Dermis blood vessel endothelial cell (primary cell): ENCODE measurements around the gene CTRB1. TPM values are rescaled to one million over a fixed set of nuclear protein-coding genes. Genes with fewer than 3 reads are reported as not detected.
"Not testable (repeated sequence)": the region's sequence is repeated elsewhere in the genome, so short reads cannot be mapped to it uniquely, and the experiment has no call there.

ENCODE experiments used
- DNase-seq: peaks from one replicate; pipeline ENCODE4 v3.0.0; 2010
- total RNA-seq: library from RNA; depleted of rRNA; stranded (reverse); fragments of >200 nt; gene quantifications from 2 replicates; pipeline ENCODE4 v1.2.3, GENCODE V29; 2014

Gene CTRB1
- total RNA-seq, 1 donor from 2014 or later: not detected

DNA sequence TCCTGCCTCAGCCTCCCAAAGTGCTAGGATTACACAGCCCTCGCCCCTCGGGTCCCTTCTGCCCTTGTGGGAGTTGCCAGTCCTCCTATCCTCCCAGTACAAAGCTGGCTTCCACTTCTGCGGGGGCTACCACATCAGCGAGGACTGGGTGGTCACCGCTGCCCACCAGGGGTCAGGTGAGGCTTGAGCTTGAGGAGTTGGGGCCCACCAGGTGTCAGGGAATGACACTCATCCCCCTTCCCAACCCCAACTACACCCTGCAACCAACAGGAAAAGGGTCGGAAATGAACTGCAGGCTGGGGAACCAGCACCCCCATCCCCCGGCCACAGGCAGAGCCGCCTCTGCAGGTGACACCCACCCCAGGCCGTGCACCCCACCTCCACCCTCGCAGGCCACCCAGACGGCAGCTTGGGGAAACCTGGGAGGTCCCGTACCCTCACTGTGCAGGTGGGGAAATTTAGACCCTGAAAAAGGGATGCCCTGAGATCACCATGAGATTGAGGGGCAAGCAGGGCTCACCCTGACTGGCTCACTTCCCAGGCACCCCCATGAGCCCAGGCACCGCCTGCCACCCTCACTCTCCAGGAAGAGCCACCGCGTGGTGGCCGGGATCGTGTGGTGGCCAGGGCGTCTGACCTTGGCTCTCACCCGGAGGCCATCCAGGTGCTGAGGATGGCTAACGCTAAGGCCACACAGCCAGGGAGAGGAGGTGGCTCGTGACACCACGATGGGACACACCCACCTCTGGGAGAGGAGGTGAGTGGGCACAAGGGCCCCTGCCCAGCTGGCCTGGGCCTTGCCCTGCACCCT is 8.0 kb downstream of the CTRB1 start:
- DNase-seq: no peak

DNA sequence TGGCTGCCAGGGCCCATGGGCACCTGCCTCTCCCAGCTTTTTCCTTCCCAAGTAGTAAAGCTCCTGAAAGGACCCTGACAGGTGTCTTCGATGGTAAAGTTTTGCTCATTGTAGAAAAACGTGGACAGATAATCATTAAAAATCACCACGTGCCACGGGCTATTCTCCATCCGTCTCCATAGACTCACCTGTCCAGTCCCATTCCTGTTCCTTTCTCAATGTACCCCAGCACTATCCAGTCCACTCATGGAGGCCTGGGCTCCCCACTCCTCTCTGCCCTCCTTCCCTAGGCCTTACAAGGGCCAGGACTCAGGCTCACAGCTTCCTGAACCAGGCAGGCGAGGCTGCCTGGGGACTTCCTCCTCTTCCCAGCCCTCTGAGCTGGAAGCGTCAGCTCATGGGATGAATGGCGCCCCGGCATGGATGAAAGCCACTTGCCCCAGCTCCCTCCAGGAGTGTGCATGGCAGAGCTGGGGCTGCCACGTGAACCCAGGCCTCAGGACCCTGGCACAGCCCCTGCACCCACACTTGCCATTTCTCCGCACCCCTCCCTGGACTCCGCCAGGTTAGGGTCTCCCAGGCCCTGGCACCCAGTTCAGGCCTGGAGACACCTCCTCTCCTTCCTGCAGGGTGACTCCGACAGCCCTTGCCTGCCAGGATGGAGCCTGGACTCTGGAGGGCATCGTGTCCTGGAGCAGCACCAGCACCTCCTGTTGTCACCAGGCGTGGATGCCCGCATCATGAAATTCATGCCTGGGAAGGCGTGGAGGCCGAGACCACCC is 8.8 kb downstream of the CTRB1 start:
- no peak for DNase-seq

GRCh38 chr16:75228143-75228976 is 9.6 kb downstream of the CTRB1 start:
- DNase-seq: no peak

GRCh38 chr16:75229172-75230031 is 10.6 kb downstream of the CTRB1 start:
- no peak for DNase-seq

DNA sequence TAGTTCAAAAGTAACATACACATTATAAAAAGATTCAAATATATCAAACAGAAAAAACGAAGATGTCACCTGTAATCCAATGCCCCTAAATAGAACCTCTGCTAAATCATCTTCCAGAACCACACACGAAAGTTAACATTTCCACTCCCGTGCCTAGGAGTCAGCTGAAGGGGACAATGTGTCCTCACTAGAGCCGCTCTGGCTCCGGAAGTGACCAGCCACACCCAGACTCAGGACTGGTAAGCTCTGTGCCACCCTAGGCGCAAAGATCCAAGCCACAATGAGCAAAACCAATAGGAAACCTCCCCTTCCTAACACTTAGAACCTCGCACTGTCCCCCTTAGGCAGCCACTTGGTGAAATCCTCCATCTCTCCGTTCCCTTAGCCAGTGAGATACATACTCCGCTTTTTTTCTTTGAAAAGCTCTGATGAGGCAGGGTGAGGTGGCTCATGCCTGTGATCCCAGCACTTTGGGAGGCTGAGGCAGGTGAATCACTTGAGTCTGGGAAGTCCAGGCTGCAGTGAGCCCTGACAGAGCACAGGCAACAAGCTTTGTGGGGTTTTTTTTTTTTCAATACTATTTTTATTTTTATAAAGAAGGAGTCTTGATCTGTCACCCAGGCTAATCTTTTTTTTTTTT is 11.8 kb downstream of the CTRB1 start:
- no peak for DNase-seq

- DNase-seq: no peak
Measured at GRCh38 chr16:75231570-75231969, 12.8 kb downstream of the CTRB1 start.

DNA sequence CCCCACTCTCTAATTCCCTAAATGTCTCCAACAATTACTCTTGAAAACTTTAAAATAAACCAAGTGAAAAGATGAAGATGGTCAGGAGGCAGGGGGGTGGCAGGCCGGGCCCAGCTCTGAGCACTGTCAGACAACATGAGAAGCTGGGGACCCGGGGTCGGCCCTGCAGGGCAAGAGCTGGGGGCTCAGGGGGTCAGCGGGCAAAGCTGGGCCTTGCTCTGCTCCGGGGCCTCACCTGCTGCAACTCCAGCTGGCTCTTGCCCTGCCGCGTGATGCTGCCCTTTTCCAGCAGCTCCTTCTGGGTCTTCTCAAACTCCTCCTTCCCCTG is 14.8 kb downstream of the CTRB1 start:
- no peak for DNase-seq

DNA sequence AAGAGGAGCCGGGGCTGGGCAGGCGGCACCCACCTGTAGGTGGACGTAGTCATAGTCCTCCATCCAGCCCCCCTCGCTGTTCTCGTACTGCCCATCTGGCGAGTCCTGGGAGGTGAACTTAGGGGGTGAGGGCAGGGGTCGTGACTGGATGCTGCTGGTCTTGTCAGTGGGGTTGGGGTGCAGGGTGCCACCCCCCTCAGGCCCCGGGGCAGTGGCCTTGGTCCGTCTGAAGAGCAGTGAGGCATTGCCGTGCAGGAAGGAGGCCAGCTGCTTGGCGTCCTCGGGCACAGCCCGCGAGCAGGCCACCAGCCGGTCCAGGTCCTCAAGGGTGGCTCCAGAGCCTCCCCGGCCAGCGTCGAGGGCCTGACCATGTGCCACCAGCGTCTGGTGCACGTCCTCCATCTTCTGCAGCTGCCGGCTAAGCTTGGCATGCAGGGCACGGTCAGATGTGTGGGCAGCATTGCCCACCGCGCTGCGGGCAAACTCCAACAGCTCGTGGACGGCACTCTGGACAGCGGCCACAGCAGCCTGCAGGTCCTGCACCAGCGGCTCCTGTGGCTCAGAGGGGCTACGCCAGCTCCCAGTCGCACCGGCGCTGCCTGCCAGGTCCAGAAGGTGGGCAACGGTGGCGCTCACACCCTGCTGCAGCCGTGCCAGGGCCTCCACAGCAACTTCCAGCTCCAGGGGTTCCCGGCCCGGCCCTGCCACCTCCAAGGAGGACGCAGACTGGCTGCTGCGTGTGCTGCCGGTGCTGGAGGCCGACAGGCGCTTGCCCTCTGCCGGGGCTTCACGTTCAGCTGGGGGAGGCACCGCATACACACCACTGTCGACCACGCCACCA is 16.3 kb downstream of the CTRB1 start:
- no peak for DNase-seq

GRCh38 chr16:75235721-75236193 is 17.0 kb downstream of the CTRB1 start:
- DNase-seq: no peak

GRCh38 chr16:75236232-75236631 is 17.4 kb downstream of the CTRB1 start:
- no peak for DNase-seq

DNA sequence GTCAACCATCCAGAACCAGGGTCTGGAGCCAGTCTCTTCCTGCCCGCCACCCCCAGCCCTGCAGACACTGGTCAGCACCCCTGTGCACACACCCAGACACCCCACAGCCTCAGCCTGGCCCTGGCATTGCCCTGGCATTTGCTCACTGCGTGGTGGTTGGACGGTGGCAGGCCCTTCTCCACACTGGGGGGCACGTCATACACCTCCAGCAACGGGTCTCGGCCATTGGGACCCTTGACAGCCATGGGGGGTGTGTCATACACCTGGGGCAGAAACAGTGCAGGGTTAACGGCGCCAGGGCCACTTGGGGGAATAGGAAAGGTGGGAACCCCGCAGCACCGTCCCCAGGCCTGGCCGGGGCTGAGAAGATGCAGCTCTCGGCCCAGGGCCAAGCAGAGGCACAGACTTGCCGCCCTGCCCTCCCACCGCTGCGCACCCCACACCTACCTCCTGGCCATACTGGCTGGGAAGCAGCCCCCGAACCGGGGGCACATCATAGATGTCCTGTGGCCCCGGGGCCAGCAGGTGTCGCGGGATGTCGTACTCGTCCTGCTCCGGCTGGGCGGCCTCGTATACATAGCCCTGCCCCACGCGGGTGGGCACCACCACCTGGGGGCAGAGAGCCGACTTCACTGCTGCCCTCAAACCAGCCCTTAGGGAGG is 18.1 kb downstream of the CTRB1 start:
- DNase-seq: no peak

DNA sequence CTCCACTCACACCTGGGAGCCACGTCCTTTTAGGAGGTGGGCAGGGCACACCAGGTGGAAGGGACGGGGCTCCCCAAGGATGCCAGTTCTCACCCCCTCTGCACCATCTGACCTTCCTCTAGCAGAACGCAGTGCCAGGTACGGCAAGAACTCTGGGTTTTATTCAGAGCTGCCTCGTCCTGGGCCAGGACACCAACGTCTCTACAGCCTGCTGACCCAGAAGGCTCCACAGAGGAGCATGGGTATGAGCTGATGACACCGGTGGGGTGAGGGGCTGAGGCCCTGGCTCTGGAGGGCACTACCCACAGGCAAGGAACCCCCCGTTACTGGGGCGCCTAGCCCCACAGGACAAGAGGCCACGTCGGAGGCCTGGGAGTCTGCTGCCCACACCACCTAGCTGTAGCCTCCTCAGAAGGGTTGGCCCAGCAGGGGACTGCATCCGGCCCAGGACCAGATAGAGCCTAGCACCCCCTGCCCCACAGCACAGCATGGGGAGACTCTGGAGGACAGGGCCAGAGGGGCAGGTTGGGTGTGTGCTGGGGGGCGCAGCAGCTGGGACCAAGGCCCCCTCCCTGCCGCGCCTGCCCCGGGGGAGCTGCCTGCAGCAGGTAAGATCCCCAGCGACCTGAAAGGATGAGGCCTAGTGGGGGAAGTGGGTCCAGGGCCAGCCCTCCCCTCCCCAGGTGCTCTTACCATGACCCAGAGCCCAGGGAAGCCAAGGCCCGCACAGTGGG is 18.8 kb downstream of the CTRB1 start:
- no peak for DNase-seq

- DNase-seq: no peak
Measured at GRCh38 chr16:75238132-75238852, 19.5 kb downstream of the CTRB1 start.

DNA sequence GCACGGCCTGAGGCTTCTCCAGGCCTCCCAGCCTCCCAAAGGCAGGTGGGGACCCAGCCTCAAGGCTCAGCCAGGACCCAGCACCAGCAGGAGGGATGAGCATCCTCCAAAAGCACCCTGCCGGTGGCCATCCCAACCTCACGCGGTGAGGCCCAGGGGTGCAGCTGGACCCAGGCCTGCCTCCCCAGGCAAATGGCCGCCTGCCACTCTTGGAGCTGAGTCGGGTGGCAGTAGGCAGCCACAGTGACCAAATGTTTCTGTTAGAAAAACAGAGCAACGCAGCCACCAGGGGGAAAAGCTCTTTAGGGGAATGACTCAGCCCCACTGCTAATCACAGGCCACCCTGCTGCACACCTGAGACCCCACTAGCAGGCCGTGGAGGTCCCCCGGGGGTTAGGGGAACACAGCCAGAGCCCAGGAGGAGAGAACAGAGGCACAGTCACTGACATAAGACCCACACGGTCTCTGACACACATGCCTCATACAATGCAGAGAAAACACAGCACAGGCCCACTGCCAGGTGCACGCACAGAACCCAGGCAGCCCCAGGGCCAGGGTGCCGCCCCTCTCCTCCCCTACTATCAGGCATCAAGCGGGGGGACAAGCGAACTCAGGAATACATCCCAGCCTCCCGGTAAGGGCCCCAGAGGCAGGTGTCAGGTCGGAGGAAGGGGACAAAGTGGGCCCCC is 20.2 kb downstream of the CTRB1 start:
- no peak for DNase-seq

DNA sequence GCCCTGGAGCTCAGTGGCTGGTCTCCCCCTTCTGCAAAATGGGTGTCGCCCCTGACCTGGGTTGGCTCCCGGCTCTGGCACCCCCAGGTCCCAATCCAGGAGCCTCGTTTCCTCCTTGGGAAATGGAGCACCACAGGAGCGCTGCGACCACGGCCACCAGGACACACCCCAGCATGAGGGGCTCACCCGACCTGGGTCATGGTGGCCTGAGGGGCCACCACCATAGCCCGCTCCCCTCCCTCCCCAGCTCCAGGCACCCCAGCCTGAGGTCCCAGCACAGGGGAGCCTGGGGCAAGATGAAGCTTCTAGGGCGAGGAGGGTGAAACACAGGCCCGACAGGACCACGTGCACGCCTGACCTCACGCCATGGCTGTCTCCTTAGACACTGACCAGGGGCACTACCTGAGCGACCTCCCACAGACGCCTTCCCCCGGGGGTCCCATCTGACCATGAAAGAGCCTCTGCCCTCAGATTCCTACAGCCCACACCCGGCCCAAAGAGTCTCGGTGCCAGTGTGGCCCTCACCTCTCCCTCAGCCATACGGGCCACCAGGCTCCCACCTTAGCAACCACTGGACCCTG is 20.8 kb downstream of the CTRB1 start:
- DNase-seq: no peak

- not testable (repeated sequence) for DNase-seq
Measured at GRCh38 chr16:75240633-75241032, 21.8 kb downstream of the CTRB1 start.

GRCh38 chr16:75241412-75241811 is 22.6 kb downstream of the CTRB1 start:
- no peak for DNase-seq

DNA sequence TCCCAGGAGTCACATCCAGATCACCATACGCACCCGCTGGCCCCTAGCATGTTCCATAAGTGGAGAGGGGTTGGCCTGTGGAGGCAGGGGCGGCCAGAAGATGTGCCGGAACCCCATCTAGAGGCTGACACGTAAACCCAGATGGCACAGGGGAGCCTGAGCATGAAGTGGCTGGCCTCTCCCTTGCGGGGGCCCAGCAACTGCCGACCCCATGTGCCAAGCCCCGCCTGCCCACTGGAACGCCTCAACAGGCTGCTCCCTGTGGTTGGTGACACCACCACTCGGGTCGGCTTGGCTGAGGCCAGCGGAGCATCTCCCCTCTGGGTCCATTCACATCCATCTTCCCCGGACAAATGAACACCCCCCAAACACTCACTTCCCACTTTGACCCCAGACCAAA is 23.2 kb downstream of the CTRB1 start:
- DNase-seq: no peak
